Measurements from ENCODE around the gene OR2F1.

The OR2F1 gene

DNA sequence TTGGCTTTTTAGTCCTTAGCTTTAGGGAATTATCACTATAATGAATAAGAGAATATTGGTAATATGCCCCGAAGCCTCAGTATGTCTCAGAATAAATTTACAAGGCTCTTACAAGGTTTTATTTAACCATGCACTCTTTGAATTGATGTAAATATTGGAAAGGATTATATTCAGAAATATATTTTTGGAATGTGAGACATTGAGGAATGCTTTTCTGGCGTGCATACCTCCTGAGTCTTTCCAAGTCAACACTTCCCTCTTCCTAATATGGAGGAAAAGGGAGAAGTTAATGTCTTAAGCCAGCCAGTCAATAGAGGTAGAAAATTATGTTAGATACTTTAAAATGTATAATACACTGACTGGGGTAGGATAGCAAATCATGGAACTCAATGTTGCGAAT lies 1.2 kb upstream of the OR2F1 start:
- no peak for DNase-seq (ENCODE audit: low read depth in 2 of 2, low spot score in 1 of 2)

DNA sequence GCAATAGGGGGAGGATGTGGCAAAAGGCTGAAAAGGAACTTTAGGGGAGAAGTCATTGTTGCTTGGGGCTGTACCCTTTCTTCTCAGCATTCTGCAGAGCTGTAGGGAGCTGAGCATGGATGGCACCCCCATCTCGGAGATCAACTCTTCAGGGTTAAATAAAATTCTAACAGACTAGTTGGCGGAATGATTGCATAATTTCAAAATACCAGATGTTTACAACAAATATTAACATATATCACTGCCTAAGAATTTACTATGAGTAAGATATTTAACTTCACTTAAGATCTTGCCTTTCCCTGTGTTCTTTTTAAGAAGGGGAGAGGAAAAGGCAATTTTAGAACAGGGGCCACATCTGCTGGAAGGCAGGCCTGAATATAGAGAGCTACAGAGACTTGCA lies 509 bp upstream of the OR2F1 start:
- no peak for DNase-seq (ENCODE audit: low read depth in 2 of 2, low spot score in 1 of 2)

DNA sequence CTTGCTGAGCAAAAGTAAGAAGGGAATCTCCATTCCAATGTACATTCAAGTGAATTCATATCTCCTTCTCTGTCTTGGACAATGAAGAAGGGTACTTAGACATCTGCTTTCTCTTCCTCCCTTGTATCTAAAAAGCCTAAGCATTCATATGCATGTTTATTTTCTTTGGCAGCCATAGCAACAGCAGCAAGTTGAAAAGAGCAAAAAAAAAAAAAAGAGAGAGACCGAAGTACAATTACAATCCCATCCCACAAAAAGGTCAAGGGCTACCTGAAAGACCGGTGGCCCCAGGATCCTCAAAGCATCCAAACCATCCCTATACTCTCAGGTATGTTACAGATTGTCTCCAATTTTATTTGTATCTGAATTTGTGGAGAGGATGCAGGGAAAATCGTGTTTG lies 4.1 kb downstream of the OR2F1 start:
- no peak for DNase-seq (ENCODE audit: low read depth in 2 of 2, low spot score in 1 of 2)

GRCh38 chr7:143960813-143961610 lies 6.4 kb downstream of the OR2F1 start:
- DNase-seq (ENCODE audit: low read depth in 2 of 2, low spot score in 1 of 2), result no peak

DNA sequence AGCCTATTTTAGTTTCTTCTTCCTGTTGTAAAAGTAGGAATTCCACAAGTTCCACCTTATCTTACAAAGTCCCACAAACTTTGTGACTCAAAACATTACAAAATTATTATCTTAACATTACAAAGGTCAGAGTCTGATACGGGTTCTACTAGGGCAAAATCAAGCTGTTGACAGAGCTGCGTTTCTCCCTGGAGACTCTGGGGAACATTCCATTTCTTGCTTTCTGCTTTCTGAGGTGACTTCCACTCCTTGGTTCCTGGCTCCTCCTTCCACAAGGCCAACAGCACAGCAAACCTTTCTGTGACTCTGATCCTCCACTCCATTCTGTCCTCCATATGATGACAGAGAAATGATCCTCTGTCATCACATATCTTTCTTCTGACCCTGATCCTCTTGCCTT lies 10.6 kb downstream of the OR2F1 start:
- no peak for DNase-seq (ENCODE audit: low read depth in 2 of 2, low spot score in 1 of 2)

DNA sequence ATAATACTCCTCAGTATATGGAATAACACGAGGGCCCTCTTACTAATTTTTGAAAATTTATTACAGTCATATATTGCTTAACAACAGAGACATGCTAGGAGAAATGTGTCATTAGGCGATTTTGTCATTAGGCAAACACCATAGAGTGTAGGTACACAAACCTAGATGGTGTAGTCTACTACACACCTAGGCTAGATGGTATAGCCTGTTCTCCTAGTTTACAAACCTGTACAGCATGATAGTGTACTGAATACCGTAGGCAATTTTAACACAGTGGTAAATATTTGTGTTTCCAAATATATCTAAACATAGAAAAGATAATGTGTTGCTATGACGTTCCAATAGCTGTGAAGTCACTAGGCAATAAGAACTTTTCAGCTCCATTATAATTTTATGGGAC lies 12.8 kb downstream of the OR2F1 start:
- DNase-seq (ENCODE audit: low read depth in 2 of 2, low spot score in 1 of 2), result no peak

- no peak for DNase-seq (ENCODE audit: low read depth in 2 of 2, low spot score in 1 of 2)
Measured at GRCh38 chr7:143973870-143974416, 19.3 kb downstream of the OR2F1 start.

- no peak for DNase-seq (ENCODE audit: low read depth in 2 of 2, low spot score in 1 of 2)
Measured at GRCh38 chr7:143974459-143974858, 19.8 kb downstream of the OR2F1 start.

- no peak for DNase-seq (ENCODE audit: low read depth in 2 of 2, low spot score in 1 of 2)
Measured at GRCh38 chr7:143975617-143976016, 21.0 kb downstream of the OR2F1 start.

DNA sequence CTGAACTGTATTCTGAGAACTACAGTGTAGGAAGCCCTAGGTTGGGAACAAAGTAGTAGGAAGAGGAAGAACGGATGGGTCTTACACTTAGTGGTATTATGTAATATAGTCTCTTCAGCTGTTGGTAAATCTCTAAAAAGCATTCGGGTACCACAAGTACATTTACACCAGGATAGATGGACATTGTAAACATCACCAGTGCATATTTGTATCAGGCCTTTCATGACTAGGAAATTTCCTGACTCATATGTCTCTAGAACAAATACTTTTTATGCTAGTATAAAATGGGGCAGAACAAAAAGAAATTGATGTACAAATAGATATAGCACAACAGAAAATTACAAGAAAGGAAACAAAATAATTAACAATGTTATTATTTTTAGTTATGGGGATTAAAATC lies 23.9 kb downstream of the OR2F1 start:
- DNase-seq (ENCODE audit: low read depth in 2 of 2, low spot score in 1 of 2), result no peak

- no peak for DNase-seq (ENCODE audit: low read depth in 2 of 2, low spot score in 1 of 2)
Measured at GRCh38 chr7:143979359-143979758, 24.7 kb downstream of the OR2F1 start.

GRCh38 chr7:143979998-143980397 lies 25.4 kb downstream of the OR2F1 start:
- DNase-seq (ENCODE audit: low read depth in 2 of 2, low spot score in 1 of 2), result no peak

GRCh38 chr7:143980746-143981510 lies 26.3 kb downstream of the OR2F1 start:
- DNase-seq (ENCODE audit: low read depth in 2 of 2, low spot score in 1 of 2), result no peak

DNA sequence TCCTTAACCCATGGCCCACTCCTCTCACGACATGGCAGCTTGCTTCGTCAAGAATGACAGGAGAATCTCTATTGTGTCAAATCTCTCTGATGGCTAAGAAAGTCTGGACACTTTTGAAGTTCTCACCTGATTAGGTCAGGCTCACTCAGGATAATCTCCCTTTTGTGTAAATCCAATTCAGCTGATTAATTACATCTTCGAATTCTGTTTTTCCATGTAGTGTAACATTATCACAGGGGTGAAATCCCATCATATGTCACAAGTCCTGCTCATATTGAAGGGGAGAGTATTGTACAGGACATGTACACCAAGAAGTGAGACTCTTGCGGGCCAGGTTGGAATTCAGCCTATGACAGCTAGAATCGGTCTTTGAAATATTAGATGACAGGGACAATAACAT lies 29.3 kb downstream of the OR2F1 start:
- no peak for DNase-seq (ENCODE audit: low read depth in 2 of 2, low spot score in 1 of 2)

DNA sequence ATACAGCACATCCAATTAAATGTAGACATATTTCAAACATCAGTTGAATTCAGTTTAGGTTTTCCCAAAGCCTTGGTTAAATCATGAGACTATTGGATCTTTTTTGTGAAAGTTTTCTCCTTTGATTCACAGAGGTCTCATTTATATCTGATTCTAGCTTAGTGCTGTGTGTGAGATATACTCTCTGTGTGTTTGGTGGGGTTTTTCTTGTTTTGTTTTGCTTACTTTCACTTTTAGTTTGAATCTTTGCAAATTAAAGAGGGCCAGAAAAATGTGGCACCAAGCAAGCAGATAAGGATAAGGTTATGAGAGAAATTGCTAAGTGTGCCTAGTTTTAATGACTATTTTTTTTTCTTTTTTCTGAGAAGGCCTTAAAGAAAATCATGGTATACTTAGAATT lies 32.9 kb downstream of the OR2F1 start:
- no peak for DNase-seq (ENCODE audit: low read depth in 2 of 2, low spot score in 1 of 2)

DNA sequence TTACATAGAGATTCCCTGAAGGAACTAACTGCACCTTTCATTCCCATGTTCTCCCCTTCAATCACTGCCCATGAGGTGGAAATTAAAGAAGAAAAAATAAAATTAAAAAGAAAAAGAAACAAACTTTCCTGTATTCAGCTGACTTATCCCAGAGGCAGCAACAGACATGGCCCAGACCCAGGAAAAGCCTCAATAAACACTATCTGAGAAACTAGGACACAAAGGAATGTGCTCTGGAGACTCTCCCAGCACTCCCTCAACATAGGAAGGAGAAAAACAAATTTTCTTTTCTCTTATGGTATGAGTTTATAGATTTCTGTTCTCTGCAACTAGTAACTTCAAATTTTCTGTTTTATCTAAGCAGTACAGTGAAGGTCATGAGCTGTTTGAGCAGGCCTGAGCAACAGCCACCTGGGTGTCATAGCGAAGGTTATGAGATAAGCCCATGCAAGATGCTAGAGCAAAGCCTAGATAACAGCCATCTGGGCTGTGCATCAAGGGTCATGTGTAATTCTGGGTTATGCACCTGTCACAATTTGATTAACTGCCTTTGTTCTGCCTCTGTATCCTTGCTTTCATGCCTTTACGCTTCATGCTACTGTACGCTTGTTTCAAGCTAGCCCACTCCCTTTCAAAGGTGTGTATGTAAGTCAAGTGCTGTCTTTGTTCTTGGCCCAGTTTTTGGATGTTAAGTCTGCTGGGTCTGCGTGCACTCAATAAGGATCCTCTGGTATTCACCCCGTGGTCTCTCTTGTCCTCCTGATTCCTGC lies 34.5 kb downstream of the OR2F1 start:
- no peak for DNase-seq (ENCODE audit: low read depth in 2 of 2, low spot score in 1 of 2)

- no peak for DNase-seq (ENCODE audit: low read depth in 2 of 2, low spot score in 1 of 2)
Measured at GRCh38 chr7:143992670-143993069, 38.0 kb downstream of the OR2F1 start.

DNA sequence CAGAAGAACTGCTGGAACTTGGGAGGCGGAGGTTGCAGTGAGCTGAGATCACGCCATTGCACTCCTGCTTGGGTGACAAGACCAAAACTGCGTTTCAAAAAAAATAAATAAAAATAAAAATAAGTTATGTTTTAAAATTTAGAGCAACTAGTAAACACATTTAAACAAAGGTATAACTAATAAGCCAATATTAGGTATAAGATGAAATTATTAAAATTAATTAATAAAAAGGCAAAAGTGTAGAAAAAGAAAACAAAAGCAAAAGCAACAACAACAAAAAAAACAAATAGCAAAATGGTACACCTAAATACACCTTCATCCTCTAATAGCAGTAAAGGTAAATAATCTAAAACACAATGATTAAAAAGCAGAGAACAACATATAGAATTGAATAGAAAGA lies 39.3 kb downstream of the OR2F1 start:
- DNase-seq (ENCODE audit: low read depth in 2 of 2, low spot score in 1 of 2), result no peak

DNA sequence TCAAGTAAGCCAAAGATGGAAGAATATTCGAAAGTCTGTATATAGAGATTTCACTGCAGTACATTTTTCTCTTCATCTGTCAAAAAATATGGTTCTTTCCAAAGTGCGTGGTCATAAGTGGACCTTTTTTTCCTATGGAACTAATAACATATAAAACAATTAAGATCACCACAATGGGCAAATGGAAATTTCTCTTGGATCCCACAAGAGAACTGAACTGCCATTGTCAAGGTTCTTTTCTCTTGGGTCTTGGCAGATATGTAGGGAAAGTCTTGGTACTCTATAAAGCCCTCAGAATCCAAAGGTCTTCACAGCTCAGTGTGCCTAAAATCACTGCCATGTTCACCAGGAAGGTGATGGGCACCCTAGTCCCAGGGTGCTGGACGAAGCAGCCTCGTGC lies 45.4 kb downstream of the OR2F1 start, which contains the start of gene OR6B1:
OR6B1 (plus strand) TSS at position 301 of the 400 bp plus-strand sequence. CDS start 3,677 bp downstream, outside the sequence.
- DNase-seq (ENCODE audit: low read depth in 2 of 2, low spot score in 1 of 2), result no peak

DNA sequence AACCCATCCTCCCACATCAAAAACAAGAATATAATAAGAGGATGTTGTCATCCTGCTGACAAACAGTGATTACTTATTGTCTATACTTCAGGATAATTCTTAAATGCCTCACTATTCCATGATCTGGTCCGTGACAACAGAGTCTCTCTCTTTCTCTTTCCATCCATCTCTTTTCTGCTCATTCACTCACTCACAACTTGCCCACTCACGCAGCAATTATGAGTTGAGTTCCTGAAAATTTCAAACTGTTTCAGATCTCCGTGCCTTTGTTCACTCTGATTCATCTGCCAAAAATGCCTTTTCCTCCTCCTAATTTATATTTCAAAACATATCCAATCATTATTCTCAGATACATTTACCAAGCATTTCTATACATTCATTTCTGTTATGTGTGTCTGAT lies 46.9 kb downstream of the OR2F1 start:
- DNase-seq (ENCODE audit: low read depth in 2 of 2, low spot score in 1 of 2), result no peak

DNA sequence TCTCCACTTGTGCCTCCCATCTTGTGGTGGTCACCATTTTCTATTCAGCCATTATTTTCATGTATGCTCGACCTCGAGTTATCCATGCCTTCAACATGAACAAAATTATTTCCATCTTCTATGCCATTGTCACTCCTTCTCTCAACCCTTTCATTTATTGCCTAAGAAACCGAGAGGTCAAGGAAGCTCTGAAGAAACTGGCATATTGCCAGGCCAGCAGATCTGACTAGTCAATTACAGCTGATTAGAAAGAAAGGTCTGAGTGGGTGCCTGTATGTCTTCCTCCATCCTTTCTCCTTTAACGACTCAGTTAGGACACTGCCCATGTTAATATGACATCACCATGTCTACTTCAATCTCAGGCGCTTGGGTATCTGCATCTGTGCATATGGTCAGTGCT lies 50.1 kb downstream of the OR2F1 start:
- no peak for DNase-seq (ENCODE audit: low read depth in 2 of 2, low spot score in 1 of 2)

Measured in stimulated activated CD8-positive, alpha-beta memory T cell treated with anti-CD3 and anti-CD28 coated beads, Interleukin-4, amount 100 ng/mL, for 1 hour (primary cell).